HepG2 (cell line): Measurements from ENCODE around the gene PRDM15. TPM values are rescaled to one million over a fixed set of nuclear protein-coding genes. Genes with fewer than 3 reads are reported as not detected.

ENCODE experiments used
- HOXA5 ChIP-seq: sonication (generic); formaldehyde crosslinking; IDR thresholded peaks from 2 replicates; pipeline ENCODE4 v1.4.0; 2020; ENCODE audit warnings: missing genetic modification reagents
- KDM1A ChIP-seq: IDR thresholded peaks from 2 replicates; pipeline ENCODE4 v1.6.1; 2016; ENCODE audit warnings: missing compliant biosample characterization
- MIER2 ChIP-seq: IDR thresholded peaks from 2 replicates; pipeline ENCODE4 v1.6.1; 2016; ENCODE audit warnings: missing biosample characterization, missing genetic modification reagents
- RARG ChIP-seq: sonication (generic); formaldehyde crosslinking; IDR thresholded peaks from 2 replicates; pipeline ENCODE4 v1.4.0; 2020; ENCODE audit warnings: low read depth, mild to moderate bottlenecking, missing genetic modification reagents
- REPIN1 ChIP-seq: sonication (generic); formaldehyde crosslinking; IDR thresholded peaks from 2 replicates; pipeline ENCODE4 v1.8.0; 2022; ENCODE audit warnings: missing genetic modification reagents, low read depth, mild to moderate bottlenecking, borderline replicate concordance
- SOX6 ChIP-seq, 2 experiments: fragments of 450-650 bp in 1 of 2; sonication (generic) in 1 of 2; formaldehyde crosslinking in 1 of 2; IDR thresholded peaks; 2 replicates each; pipeline versions ENCODE4 v1.4.0 to v1.6.1; 2017 to 2020; ENCODE audit warnings: antibody characterized with exemption in 1 of 2, mild to moderate bottlenecking in 1 of 2, missing genetic modification reagents in 1 of 2
- ZNF251 ChIP-seq: sonication (generic); formaldehyde crosslinking; IDR thresholded peaks from 2 replicates; pipeline ENCODE4 v1.9.0; 2021; ENCODE audit warnings: mild to moderate bottlenecking, missing genetic modification reagents
- ZNF780A ChIP-seq: sonication (generic); formaldehyde crosslinking; IDR thresholded peaks from 2 replicates; pipeline ENCODE4 v1.8.0; 2022; ENCODE audit warnings: mild to moderate bottlenecking, missing genetic modification reagents, moderate library complexity
- ZSCAN20 ChIP-seq: sonication (generic); formaldehyde crosslinking; IDR thresholded peaks from 2 replicates; pipeline ENCODE4 v1.4.0; 2020; ENCODE audit warnings: missing genetic modification reagents, mild to moderate bottlenecking, borderline replicate concordance
- polyA plus RNA-seq, 8 experiments: library from polyadenylated mRNA; depleted of rRNA in 3 of 8; stranded (reverse) in 7 of 8; unstranded in 1 of 8; fragments of >200 nt; fragmentation: Illumina TruSeq in 4 of 8; extraction: Trizol in 4 of 8; gene quantifications; 2 replicates each; pipeline versions ENCODE4 v1.2.1 to v1.2.3, GENCODE V29; 2011 to 2016; ENCODE audit warnings: low read depth in 4 of 8, missing spikeins in 1 of 8, mixed read lengths in 1 of 8; ENCODE audit not compliant: insufficient read depth in 1 of 8
- total RNA-seq, 5 experiments: library from RNA; depleted of rRNA; stranded (reverse); fragments of >200 nt; fragmentation: Illumina TruSeq; extraction: Trizol; gene quantifications; 2 replicates each; pipeline ENCODE4 v1.2.3, GENCODE V29; 2016; ENCODE audit warnings: low read depth in 1 of 5
- TF ChIP-seq, protein P1 (sequence below), 2 experiments: sonication (generic) in 1 of 2; formaldehyde crosslinking in 1 of 2; IDR thresholded peaks; 2 replicates each; pipeline versions ENCODE4 v1.4.0 to v1.6.1; 2018 to 2020; ENCODE audit warnings: missing genetic modification reagents in 2 of 2, borderline replicate concordance in 1 of 2, low read depth in 1 of 2, mild to moderate bottlenecking in 1 of 2, missing biosample characterization in 1 of 2
- TF ChIP-seq, protein P2 (sequence below): sonication (generic); formaldehyde crosslinking; conservative IDR thresholded peaks from 2 replicates; pipeline ENCODE4 v1.4.0; 2020; ENCODE audit warnings: missing genetic modification reagents

PRDM15 gene
- total and polyA plus RNA-seq, 2 of the 13 experiments (the other 11 are each of a cell fraction or from before 2014, with no cell fraction given): 4.0 to 6.9 TPM

- TF ChIP-seq ZNF251 (CRISPR knock-in tag) (no peak), SOX6 (IDR thresholded peaks at IDR 0.05) (no peak), SOX6 (CRISPR knock-in tag; IDR thresholded peaks at IDR 0.05) (no peak), REPIN1 (no peak), HOXA5 (CRISPR knock-in tag) (no peak), RARG (CRISPR knock-in tag) (no peak), ZNF780A (CRISPR knock-in tag) (no peak), MIER2 (no peak), ZSCAN20 (CRISPR knock-in tag) (no peak), KDM1A (CRISPR knock-in tag) (no peak)
- TF ChIP-seq, protein P1, sequence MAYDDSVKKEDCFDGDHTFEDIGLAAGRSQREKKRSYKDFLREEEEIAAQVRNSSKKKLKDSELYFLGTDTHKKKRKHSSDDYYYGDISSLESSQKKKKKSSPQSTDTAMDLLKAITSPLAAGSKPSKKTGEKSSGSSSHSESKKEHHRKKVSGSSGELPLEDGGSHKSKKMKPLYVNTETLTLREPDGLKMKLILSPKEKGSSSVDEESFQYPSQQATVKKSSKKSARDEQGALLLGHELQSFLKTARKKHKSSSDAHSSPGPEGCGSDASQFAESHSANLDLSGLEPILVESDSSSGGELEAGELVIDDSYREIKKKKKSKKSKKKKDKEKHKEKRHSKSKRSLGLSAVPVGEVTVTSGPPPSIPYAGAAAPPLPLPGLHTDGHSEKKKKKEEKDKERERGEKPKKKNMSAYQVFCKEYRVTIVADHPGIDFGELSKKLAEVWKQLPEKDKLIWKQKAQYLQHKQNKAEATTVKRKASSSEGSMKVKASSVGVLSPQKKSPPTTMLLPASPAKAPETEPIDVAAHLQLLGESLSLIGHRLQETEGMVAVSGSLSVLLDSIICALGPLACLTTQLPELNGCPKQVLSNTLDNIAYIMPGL (CRISPR knock-in tag; IDR thresholded peaks at IDR 0.05; ENCODE audit: borderline replicate concordance in 1 of 2, low read depth in 1 of 2): no peak
- TF ChIP-seq, protein P2, sequence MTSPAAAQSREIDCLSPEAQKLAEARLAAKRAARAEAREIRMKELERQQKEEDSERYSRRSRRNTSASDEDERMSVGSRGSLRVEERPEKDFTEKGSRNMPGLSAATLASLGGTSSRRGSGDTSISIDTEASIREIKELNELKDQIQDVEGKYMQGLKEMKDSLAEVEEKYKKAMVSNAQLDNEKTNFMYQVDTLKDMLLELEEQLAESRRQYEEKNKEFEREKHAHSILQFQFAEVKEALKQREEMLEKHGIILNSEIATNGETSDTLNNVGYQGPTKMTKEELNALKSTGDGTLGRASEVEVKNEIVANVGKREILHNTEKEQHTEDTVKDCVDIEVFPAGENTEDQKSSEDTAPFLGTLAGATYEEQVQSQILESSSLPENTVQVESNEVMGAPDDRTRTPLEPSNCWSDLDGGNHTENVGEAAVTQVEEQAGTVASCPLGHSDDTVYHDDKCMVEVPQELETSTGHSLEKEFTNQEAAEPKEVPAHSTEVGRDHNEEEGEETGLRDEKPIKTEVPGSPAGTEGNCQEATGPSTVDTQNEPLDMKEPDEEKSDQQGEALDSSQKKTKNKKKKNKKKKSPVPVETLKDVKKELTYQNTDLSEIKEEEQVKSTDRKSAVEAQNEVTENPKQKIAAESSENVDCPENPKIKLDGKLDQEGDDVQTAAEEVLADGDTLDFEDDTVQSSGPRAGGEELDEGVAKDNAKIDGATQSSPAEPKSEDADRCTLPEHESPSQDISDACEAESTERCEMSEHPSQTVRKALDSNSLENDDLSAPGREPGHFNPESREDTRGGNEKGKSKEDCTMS (CRISPR knock-in tag): no peak
Observed at GRCh38 chr21:41914358-41914757, 35.2 kb upstream of the PRDM15 start (continued).
